Gastrocnemius medialis (tissue), 4 donors: ENCODE data around the gene TESPA1. TPM values are rescaled to one million over a fixed set of nuclear protein-coding genes. Genes with fewer than 3 reads are reported as not detected.

Source experiments
- ATAC-seq, 2 donors: fragments of 150-250 bp; one replicate each; pipeline ENCODE4 v1.9.1; 2016
- DNase-seq, 2 donors: peaks; one replicate each; pipeline ENCODE4 v3.0.0-alpha.2; 2019
- H3K27ac ChIP-seq, 4 donors: fragments of 200-600 bp; sonication (generic); 1 replicate in 1 of 4; 2 replicates in 3 of 4; pipeline ENCODE4 v1.5.1; 2016 to 2018; ENCODE audit warnings: mild to moderate bottlenecking in 2 of 4, moderate library complexity in 1 of 4
- H3K27me3 ChIP-seq, 3 donors: fragments of 200-600 bp; sonication (generic) in 2 of 3; 1 replicate in 1 of 3; 2 replicates in 2 of 3; pipeline versions ENCODE4 v1.5.1 to v1.6.0; 2016 to 2019; ENCODE audit warnings: mild to moderate bottlenecking in 1 of 3, moderate library complexity in 1 of 3
- H3K36me3 ChIP-seq, 2 donors: fragments of 200-600 bp; sonication (generic) in 1 of 2; one replicate each; pipeline ENCODE4 v1.5.1; 2017 to 2018
- H3K4me1 ChIP-seq, 2 donors: fragments of 200-600 bp; sonication (generic) in 1 of 2; one replicate each; pipeline ENCODE4 v1.5.1; 2016 to 2017; ENCODE audit warnings: mild to moderate bottlenecking in 2 of 2
- H3K4me3 ChIP-seq, 4 donors: fragments of 200-600 bp; sonication (generic) in 3 of 4; 1 replicate in 1 of 4; 2 replicates in 3 of 4; pipeline ENCODE4 v1.5.1; 2016 to 2019; ENCODE audit warnings: mild to moderate bottlenecking in 2 of 4
- H3K9me3 ChIP-seq, 3 donors: fragments of 200-600 bp; sonication (generic) in 2 of 3; 1 replicate in 1 of 3; 2 replicates in 2 of 3; pipeline ENCODE4 v1.5.1; 2016 to 2019
- CTCF ChIP-seq, 5 experiments: fragments of 450-650 bp in 3 of 5; fragments of 200-600 bp in 2 of 5; sonication (generic) in 2 of 5; IDR thresholded peaks in 4 of 5; conservative IDR thresholded peaks in 1 of 5; 1 replicate in 4 of 5; 2 replicates in 1 of 5; pipeline ENCODE4 v1.5.1; 2016 to 2019; ENCODE audit warnings: antibody characterized with exemption in 5 of 5, mild to moderate bottlenecking in 3 of 5, moderate library complexity in 3 of 5
- POLR2A ChIP-seq, 2 donors: fragments of 450-650 bp; IDR thresholded peaks; one replicate each; pipeline ENCODE4 v1.6.1; 2017; ENCODE audit warnings: antibody characterized with exemption in 2 of 2, mild to moderate bottlenecking in 2 of 2, moderate library complexity in 2 of 2
- in situ Hi-C, 4 donors: fragments of 200-750 bp; cut with MboI; loops; one replicate each; pipeline versions ENCODE4 v1.15.0 to v1.8.0; 2017; ENCODE audit warnings: low sequenced_read_pairs in 4 of 4
- intact Hi-C: fragments of 100-400 bp; cut with DNase I; formaldehyde crosslinking; loops from one replicate; pipeline ENCODE4 v1.15.1; 2023; ENCODE audit warnings: low total_unique reads
- total RNA-seq, 4 donors: library from RNA; depleted of rRNA; stranded (reverse); fragments of >200 nt; gene quantifications; one replicate each; pipeline versions ENCODE4 v1.1.0 to v1.2.3, GENCODE V29; 2016

Gene TESPA1
- total RNA-seq, 4 donors from 2014 or later, result 0.94 to 1.1 TPM; not detected in 2

GRCh38 chr12:54980341-54980740 is 4.2 kb downstream of the TESPA1 start:
- Histone ChIP-seq H3K9me3 (no peaks in the 10 kb centered on the region), H3K4me1 (no peaks in the 10 kb centered on the region), H3K36me3 (no peaks in the 10 kb centered on the region), H3K27me3 (no peaks in the 10 kb centered on the region), H3K4me3 (no peak overlapping the region), H3K27ac (no peak overlapping the region)
- TF ChIP-seq POLR2A (IDR thresholded peaks at IDR 0.05) (no peak), CTCF (IDR thresholded peaks at IDR 0.05 in 4 of 5, conservative IDR thresholded peaks at IDR 0.05 in 1 of 5) (no peak)
- DNase-seq (no peak), ATAC-seq (no peak)
- intact Hi-C loops (no loop called here), in situ Hi-C loops (no loop called here)

- Histone ChIP-seq H3K27me3 (no peaks in the 10 kb centered on the region), H3K36me3 (no peaks in the 10 kb centered on the region), H3K9me3 (no peaks in the 10 kb centered on the region), H3K27ac (no peak overlapping the region), H3K4me3 (no peak overlapping the region), H3K4me1 (no peaks in the 10 kb centered on the region)
- DNase-seq (no peak), ATAC-seq (no peak)
- TF ChIP-seq POLR2A (IDR thresholded peaks at IDR 0.05) (no peak), CTCF (IDR thresholded peaks at IDR 0.05 in 4 of 5, conservative IDR thresholded peaks at IDR 0.05 in 1 of 5) (no peak)
- in situ Hi-C loops, result no loop called here
- intact Hi-C loops, result no loop called here
These were observed 6.7 kb downstream of the TESPA1 start for GRCh38 chr12:54977857-54978256.

GRCh38 chr12:54977155-54977554 is 7.4 kb downstream of the TESPA1 start:
- ATAC-seq (no peak), DNase-seq (no peak)
- intact Hi-C loops, result no loop called here
- no peak for TF ChIP-seq POLR2A (IDR thresholded peaks at IDR 0.05)
- no peak for TF ChIP-seq CTCF (IDR thresholded peaks at IDR 0.05 in 4 of 5, conservative IDR thresholded peaks at IDR 0.05 in 1 of 5)
- H3K27me3 ChIP-seq, result no peaks in the 10 kb centered on the region
- no peaks in the 10 kb centered on the region for H3K4me1 ChIP-seq
- H3K4me3 ChIP-seq, result no peak overlapping the region
- no peaks in the 10 kb centered on the region for H3K36me3 ChIP-seq
- in situ Hi-C loops, result no loop called here
- H3K9me3 ChIP-seq, result no peaks in the 10 kb centered on the region
- H3K27ac ChIP-seq, result no peak overlapping the region

GRCh38 chr12:54975875-54976274 is 8.7 kb downstream of the TESPA1 start:
- no peaks in the 10 kb centered on the region for H3K9me3 ChIP-seq
- DNase-seq, result no peak
- H3K4me1 ChIP-seq, result no peaks in the 10 kb centered on the region
- intact Hi-C loops (no loop called here), in situ Hi-C loops (no loop called here)
- H3K27me3 ChIP-seq, result no peaks in the 10 kb centered on the region
- H3K27ac ChIP-seq, result no peak overlapping the region
- H3K4me3 ChIP-seq, result no peak overlapping the region
- TF ChIP-seq POLR2A (IDR thresholded peaks at IDR 0.05) (no peak), CTCF (IDR thresholded peaks at IDR 0.05 in 4 of 5, conservative IDR thresholded peaks at IDR 0.05 in 1 of 5) (no peak)
- no peak for ATAC-seq
- H3K36me3 ChIP-seq, result no peaks in the 10 kb centered on the region

GRCh38 chr12:54975272-54975671 is 9.3 kb downstream of the TESPA1 start:
- H3K9me3 ChIP-seq, result no peaks in the 10 kb centered on the region
- no peaks in the 10 kb centered on the region for H3K27me3 ChIP-seq
- H3K4me3 ChIP-seq, result no peak overlapping the region
- H3K4me1 ChIP-seq, result no peaks in the 10 kb centered on the region
- in situ Hi-C loops, result no loop called here
- ATAC-seq (no peak), DNase-seq (no peak)
- no peak overlapping the region for H3K27ac ChIP-seq
- intact Hi-C loops, result no loop called here
- TF ChIP-seq POLR2A (IDR thresholded peaks at IDR 0.05) (no peak), CTCF (IDR thresholded peaks at IDR 0.05 in 4 of 5, conservative IDR thresholded peaks at IDR 0.05 in 1 of 5) (no peak)
- H3K36me3 ChIP-seq, result no peaks in the 10 kb centered on the region
